ENCODE measurements around the gene FGF14.

FGF14 gene

GRCh38 chr13:102344410-102344809, 57.4 kb downstream of the FGF14 start:
- Histone ChIP-seq H3K4me1 (ENCODE audit: control insufficient read depth, insufficient read depth, low read length) (no peaks in the 10 kb centered on the region), H3K36me3 (ENCODE audit: control insufficient read depth in 2 of 2, insufficient read depth in 1 of 2, low read length in 2 of 2) (no peaks in the 10 kb centered on the region), H3K4me3 (ENCODE audit: low read depth, low read length) (no peak overlapping the region), H3K9me3 (ENCODE audit: control insufficient read depth, insufficient read depth, low read depth, low read length) (no peaks in the 10 kb centered on the region), H3K27ac (ENCODE audit: extremely low read depth, low read depth, low read length) (no peak overlapping the region)
- ChIA-PET CTCF (no interaction called here), POLR2A (no interaction called here)
- no peak for TF ChIP-seq ZNF148 (tag by site-specific recombination; IDR thresholded peaks at IDR 0.05; ENCODE audit: borderline replicate concordance)
- TF ChIP-seq PRDM10 (tag by site-specific recombination; IDR thresholded peaks at IDR 0.05): no peak
- no peak for TF ChIP-seq PRDM4 (tag by site-specific recombination; IDR thresholded peaks at IDR 0.05)
- no peak for TF ChIP-seq ZBTB48 (tag by site-specific recombination; IDR thresholded peaks at IDR 0.05)
- TF ChIP-seq YY1 (tag by site-specific recombination; IDR thresholded peaks at IDR 0.05): no peak

- Histone ChIP-seq H3K36me3 (ENCODE audit: control insufficient read depth in 2 of 2, insufficient read depth in 1 of 2, low read length in 2 of 2) (no peaks in the 10 kb centered on the region), H3K27ac (ENCODE audit: extremely low read depth, low read depth, low read length) (no peak overlapping the region), H3K9me3 (ENCODE audit: control insufficient read depth, insufficient read depth, low read depth, low read length) (no peaks in the 10 kb centered on the region), H3K4me3 (ENCODE audit: low read depth, low read length) (no peak overlapping the region), H3K4me1 (ENCODE audit: control insufficient read depth, insufficient read depth, low read length) (no peaks in the 10 kb centered on the region)
- ChIA-PET POLR2A (no interaction called here), CTCF (interaction anchor here (0.8 kb wide), 1 partner anchor 1081 kb away, joined by 3 read pairs; no protein-coding TSS in a partner anchor)
- TF ChIP-seq ZNF311 (tag by site-specific recombination; IDR thresholded peaks at IDR 0.05; ENCODE audit: borderline replicate concordance) (no peak), CTCF (tag by site-specific recombination; IDR thresholded peaks at IDR 0.05) (no peak), ZBTB11 (tag by site-specific recombination; conservative IDR thresholded peaks at IDR 0.05; ENCODE audit: low read depth) (no peak), KLF17 (tag by site-specific recombination; IDR thresholded peaks at IDR 0.05) (no peak), KLF8 (tag by site-specific recombination; IDR thresholded peaks at IDR 0.05) (no peak), ZNF544 (tag by site-specific recombination; IDR thresholded peaks at IDR 0.05) (no peak), ZNF645 (tag by site-specific recombination; IDR thresholded peaks at IDR 0.05) (no peak), ZNF768 (tag by site-specific recombination; IDR thresholded peaks at IDR 0.05) (no peak), ZSCAN23 (tag by site-specific recombination; IDR thresholded peaks at IDR 0.05) (no peak)
Observed at GRCh38 chr13:102333320-102334198, 68.3 kb downstream of the FGF14 start.
